GM21737 (cell line): ENCODE data around the gene GEMIN2.
"Not testable (repeated sequence)": the region's sequence is repeated elsewhere in the genome, so short reads cannot be mapped to it uniquely, and the experiment has no call there.

Experiments used
- ATAC-seq: cut with Tn5 transposase; IDR thresholded peaks from one replicate; pipeline ENCODE4 v1.9.1; 2021; ENCODE audit warnings: mild to moderate bottlenecking, moderate library complexity; ENCODE audit not compliant: unreplicated experiment

GEMIN2 gene

GRCh38 chr14:39109893-39110715 is 4.0 kb upstream of the GEMIN2 start:
- ATAC-seq, result no peak

- ATAC-seq, result no peak
Measured at GRCh38 chr14:39113685-39114072, 444 bp upstream of the GEMIN2 start.

DNA sequence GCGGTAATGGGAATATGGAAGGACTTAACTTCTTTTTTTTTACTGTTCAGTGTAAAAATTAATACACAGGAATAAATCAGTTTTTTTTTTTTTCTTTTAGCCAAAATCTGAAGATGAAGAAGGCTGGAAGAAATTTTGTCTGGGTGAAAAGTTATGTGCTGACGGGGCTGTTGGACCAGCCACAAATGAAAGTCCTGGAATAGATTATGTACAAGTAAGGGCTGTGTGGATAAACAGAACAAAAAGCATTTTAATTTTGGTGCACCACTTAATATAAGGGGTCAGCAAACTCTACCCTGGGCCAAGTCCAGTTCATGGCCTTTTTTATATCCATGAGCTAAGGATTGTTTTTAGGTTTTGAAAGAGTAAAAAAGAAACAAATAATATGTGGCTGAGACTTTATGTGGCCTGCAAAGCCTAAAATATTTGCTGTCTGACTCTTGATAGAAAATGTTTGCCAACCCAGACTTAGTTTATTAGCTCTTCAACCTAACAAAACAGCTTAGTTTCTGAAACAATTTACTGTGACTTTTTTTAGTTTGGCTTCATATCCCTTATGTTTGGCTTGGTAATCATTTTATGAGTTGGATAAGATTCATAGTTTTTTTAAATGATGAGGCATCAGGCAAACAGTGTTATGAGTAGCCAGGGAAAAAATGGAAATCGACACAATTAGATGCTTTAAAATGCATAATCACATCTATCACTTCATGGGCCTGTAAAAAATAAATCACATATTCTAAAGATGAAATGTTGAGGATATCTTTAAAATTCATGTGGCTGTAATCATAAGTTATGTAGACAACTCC is 8.4 kb downstream of the GEMIN2 start:
- no peak for ATAC-seq

- ATAC-seq, result not testable (repeated sequence)
Measured at GRCh38 chr14:39137835-39138234, 23.7 kb downstream of the GEMIN2 start.

GRCh38 chr14:39138440-39138839 is 24.3 kb downstream of the GEMIN2 start:
- ATAC-seq, result no peak

DNA sequence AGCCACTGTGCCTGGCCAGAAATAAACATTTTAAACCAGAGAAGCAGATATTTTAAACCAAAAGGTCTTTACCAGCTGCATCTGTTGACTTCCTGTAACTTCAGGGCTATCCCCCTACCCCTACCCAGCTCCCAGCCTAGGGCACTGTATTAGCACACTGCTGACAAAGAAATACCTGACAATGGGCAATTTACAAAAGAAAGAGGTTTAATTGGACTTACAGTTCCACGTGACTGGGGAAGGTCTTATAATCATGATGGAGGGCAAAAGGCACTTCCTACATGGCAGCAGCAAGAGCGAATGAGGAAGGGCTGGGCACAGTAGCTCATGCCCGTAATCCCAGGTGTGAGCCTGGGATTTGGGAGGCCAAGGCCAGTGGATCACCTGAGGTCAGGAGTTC is 26.0 kb downstream of the GEMIN2 start:
- no peak for ATAC-seq

GRCh38 chr14:39141623-39142022 is 27.5 kb downstream of the GEMIN2 start:
- not testable (repeated sequence) for ATAC-seq

DNA sequence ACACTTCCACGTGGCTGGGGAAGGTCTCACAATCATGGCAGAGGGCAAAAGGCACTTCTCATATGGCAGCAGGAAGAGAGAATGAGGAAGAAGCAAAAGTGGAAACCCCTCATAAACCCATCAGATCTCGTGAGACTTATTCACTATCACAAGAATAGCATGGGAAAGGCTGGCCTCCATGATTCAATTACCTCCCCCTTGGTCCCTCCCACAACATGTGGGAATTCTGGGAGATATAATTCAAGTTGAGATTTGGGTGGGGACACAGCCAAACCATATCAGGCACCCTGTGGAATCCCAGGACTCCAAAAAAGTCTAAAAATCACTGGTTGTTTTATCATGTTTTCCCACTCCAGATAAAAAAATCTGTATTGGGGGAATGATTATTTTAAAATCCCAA is 29.1 kb downstream of the GEMIN2 start:
- not testable (repeated sequence) for ATAC-seq

DNA sequence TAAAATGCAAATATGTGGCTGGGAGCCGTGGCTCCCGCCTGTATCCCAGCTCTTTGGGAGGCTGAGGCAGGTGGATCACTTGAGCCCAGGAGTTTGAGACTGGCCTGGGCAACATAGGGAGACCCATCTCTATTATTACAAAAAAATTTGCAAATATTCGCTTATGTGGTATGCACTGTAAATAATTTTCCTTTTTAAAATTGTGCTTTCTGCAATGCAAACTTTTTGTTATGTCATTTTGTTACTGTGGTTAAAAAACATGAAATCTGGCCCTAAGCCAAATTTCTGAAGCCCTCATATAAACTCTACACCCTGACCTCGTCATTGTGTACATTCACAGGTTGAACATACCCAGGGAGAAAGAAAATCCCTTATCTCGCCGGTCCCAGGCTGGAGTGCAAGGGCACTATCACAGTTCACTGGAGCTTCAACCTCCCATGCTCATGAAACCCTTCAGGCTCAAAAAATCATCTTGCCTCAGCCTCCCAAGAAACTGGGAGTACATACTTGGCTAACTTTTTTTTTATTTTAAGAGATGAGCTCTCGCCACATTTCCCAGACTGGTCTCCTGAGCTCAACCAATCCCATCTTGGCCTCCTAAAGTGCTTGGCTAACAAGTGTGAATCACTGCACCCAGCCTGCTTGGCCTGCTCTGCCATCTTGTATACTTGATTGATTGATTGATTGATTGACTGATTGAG is 31.3 kb downstream of the GEMIN2 start:
- ATAC-seq, result no peak

- no peak for ATAC-seq
Measured at GRCh38 chr14:39154594-39155189, 40.6 kb downstream of the GEMIN2 start.

DNA sequence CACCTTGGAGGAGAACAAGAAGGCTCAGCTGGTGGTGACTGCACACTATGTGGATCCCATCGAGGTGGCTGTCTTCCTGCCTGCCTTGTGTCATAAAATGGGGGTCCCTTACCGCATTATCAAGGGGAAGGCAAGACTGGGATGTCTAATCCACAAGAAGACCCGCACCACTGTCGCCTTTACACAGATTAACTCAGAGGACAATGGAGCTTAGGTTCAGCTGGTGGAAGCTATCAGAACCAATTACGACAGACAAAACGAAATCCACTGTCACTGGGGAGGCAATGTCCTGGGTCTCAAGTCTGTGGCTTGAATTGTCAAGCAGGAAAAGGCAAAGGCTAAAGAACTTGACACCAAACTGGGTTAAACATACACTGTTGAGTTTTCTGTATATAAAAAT is 43.4 kb downstream of the GEMIN2 start:
- no peak for ATAC-seq

DNA sequence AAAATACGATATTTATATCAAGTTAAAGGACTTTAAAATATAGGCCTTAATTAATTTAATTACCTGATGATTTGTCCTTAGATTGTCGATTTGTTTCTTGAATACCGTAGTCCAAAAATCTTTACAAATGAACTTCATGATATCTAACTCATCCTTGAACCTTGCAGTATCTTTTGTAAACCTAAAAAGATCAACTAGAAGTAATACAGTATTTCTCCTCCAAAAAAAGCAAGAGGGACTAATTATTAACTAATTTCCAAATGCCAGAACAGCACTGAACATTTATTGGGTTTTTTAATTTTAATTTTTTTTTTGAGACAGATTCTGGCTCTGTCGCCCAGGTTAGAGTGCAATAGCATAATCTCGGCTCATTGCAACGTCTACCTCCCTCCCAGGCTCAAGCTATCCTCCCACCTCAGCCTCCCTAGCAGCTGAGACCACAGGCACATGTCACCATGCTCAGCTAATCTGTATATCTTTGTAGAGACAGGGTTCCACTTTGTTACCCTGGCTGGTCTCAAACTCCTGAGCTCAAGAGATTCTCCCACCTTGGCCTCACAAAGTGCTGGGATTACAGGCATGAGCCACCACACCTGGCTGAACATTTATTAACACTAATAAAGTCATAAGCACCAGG is 44.2 kb downstream of the GEMIN2 start:
- no peak for ATAC-seq

GRCh38 chr14:39160494-39160893 is 46.4 kb downstream of the GEMIN2 start:
- ATAC-seq, result no peak

GRCh38 chr14:39167797-39168320 is 53.7 kb downstream of the GEMIN2 start:
- not testable (repeated sequence) for ATAC-seq

GRCh38 chr14:39168591-39168990 is 54.5 kb downstream of the GEMIN2 start:
- ATAC-seq, result no peak

- ATAC-seq, result no peak
Measured at GRCh38 chr14:39169541-39169900, 55.4 kb downstream of the GEMIN2 start.

DNA sequence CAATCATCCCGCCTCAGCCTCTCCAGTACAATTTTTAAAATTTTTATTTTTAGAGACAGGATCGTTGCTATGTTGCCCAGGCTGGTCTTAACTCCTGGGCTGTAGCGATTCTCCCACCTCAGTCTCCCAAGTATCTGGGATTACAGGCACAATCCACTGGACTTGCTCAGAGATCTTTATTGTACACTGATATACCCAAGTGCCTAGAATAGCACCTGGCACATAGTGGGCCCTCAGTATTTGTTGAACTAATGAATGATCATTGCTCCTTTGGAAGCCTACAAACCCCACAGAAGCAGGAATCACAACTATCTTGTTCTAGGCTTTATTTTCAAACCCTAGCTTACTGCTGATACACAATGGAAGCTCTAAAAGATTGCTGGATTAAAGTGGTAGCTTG is 59.1 kb downstream of the GEMIN2 start:
- no peak for ATAC-seq

- ATAC-seq, result peak; percentile 91
Measured at GRCh38 chr14:39174560-39175444, 60.7 kb downstream of the GEMIN2 start, which contains the start of gene PNN. Gene PNN (plus strand): TSS chr14:39175254. CDS start chr14:39175280, 26 bp downstream.
